H1 (cell line): ENCODE measurements around the gene PREX1. TPM values are rescaled to one million over a fixed set of nuclear protein-coding genes. Genes with fewer than 3 reads are reported as not detected.

Experiments
- CTCF ChIA-PET: fragments of 300-600 bp; sonication (Branson Sonifier 250); formaldehyde crosslinking; loops from one replicate; lab custom pipeline; 2021; ENCODE audit not compliant: partially characterized antibody; lab: Charles Lee
- POLR2A ChIA-PET: fragments of 300-600 bp; sonication (Branson Sonifier 250); formaldehyde crosslinking; loops from one replicate; lab custom pipeline; 2021; ENCODE audit warnings: inconsistent platforms; ENCODE audit not compliant: partially characterized antibody; lab: Charles Lee
- DNase-seq, 2 experiments: peaks; one replicate each; pipeline versions ENCODE4 v3.0.0 to v3.0.0-alpha.2; 2010 to 2022; ENCODE audit warnings: low spot score in 2 of 2, low read depth in 1 of 2, mixed read lengths in 1 of 2
- FAIRE-seq: peaks from 2 replicates; lab custom pipeline; 2011; peaks lifted over from hg19 to GRCh38; lab: Jason Lieb, UNC
- H2AFZ ChIP-seq: 2 replicates; pipeline ENCODE4 v1.8.1; 2012; ENCODE audit warnings: low read length, inconsistent platforms
- H2AK5ac ChIP-seq: 2 replicates; pipeline ENCODE4 v1.6.1; 2013; ENCODE audit warnings: low read depth, low read length
- H2BK120ac ChIP-seq: replicated peaks from 2 replicates; pipeline ENCODE3; 2013; ENCODE audit warnings: low read depth, low read length, inconsistent platforms
- H2BK12ac ChIP-seq: 2 replicates; pipeline ENCODE4 v1.6.1; 2013; ENCODE audit warnings: low read depth, low read length
- H2BK15ac ChIP-seq: 2 replicates; pipeline ENCODE4 v1.6.1; 2013; ENCODE audit warnings: low read length
- H2BK20ac ChIP-seq: 2 replicates; pipeline ENCODE4 v1.6.1; 2013; ENCODE audit warnings: low read length
- H2BK5ac ChIP-seq: 2 replicates; pipeline ENCODE4 v1.6.1; 2013; ENCODE audit warnings: low read depth, low read length
- H3K14ac ChIP-seq: 2 replicates; pipeline ENCODE4 v1.6.1; 2013; ENCODE audit warnings: inconsistent platforms; ENCODE audit not compliant: insufficient read length
- H3K18ac ChIP-seq: 2 replicates; pipeline ENCODE4 v1.6.1; 2013; ENCODE audit warnings: low read length; ENCODE audit errors: extremely low read depth
- H3K23ac ChIP-seq: 2 replicates; pipeline ENCODE4 v1.6.1; 2013; ENCODE audit warnings: inconsistent platforms; ENCODE audit not compliant: insufficient read length
- H3K23me2 ChIP-seq: 2 replicates; pipeline ENCODE4 v1.6.1; 2013; ENCODE audit warnings: low read depth, low read length
- H3K27ac ChIP-seq: 2 replicates; pipeline ENCODE4 v1.6.1; 2011; ENCODE audit warnings: low read depth, low read length, inconsistent platforms
- H3K27me3 ChIP-seq, 4 experiments: replicated peaks in 1 of 4; 1 replicate in 1 of 4; 2 replicates in 3 of 4; pipeline versions ENCODE4 v1.6.1 to v1.8.1; 2011 to 2013; ENCODE audit warnings: low read length in 3 of 4, mild to moderate bottlenecking in 3 of 4, inconsistent platforms in 2 of 4, mixed read lengths in 2 of 4, moderate library complexity in 1 of 4; ENCODE audit not compliant: control insufficient read depth in 3 of 4, insufficient read depth in 3 of 4; ENCODE audit errors: extremely low read depth in 1 of 4
- H3K36me3 ChIP-seq, 4 experiments: 2 replicates each; pipeline versions ENCODE4 v1.6.1 to v1.8.1; 2011 to 2013; ENCODE audit warnings: mild to moderate bottlenecking in 4 of 4, low read length in 3 of 4, moderate library complexity in 2 of 4, control low read depth in 1 of 4, inconsistent platforms in 1 of 4; ENCODE audit not compliant: insufficient read depth in 4 of 4, control insufficient read depth in 2 of 4
- H3K4ac ChIP-seq: replicated peaks from 2 replicates; pipeline ENCODE3; 2013; ENCODE audit warnings: low read length, low read depth, mixed read lengths, inconsistent platforms; ENCODE audit not compliant: insufficient read length
- H3K4me1 ChIP-seq, 4 experiments: replicated peaks in 1 of 4; 1 replicate in 1 of 4; 2 replicates in 3 of 4; pipeline versions ENCODE4 v1.6.1 to v1.8.1; 2011 to 2013; ENCODE audit warnings: low read length in 3 of 4, inconsistent platforms in 2 of 4, mixed read lengths in 1 of 4; ENCODE audit not compliant: insufficient read depth in 4 of 4, control insufficient read depth in 3 of 4
- H3K4me2 ChIP-seq, 2 experiments: 2 replicates each; pipeline versions ENCODE4 v1.6.1 to v1.8.1; 2011 to 2013; ENCODE audit warnings: low read depth in 2 of 2, low read length in 2 of 2, control low read depth in 1 of 2, inconsistent platforms in 1 of 2, mild to moderate bottlenecking in 1 of 2; ENCODE audit not compliant: insufficient read depth in 1 of 2
- H3K4me3 ChIP-seq, 4 experiments: fragments of 200-600, 300-600 bp in 1 of 4; sonication (generic), shearing (Covaris generic), sonication (Bioruptor Twin) in 1 of 4; 2 replicates each; pipeline versions ENCODE4 v1.5.1 to v1.8.1; 2011 to 2016; ENCODE audit warnings: low read length in 4 of 4, low read depth in 3 of 4, control low read depth in 2 of 4, inconsistent platforms in 2 of 4, mild to moderate bottlenecking in 2 of 4, mixed read lengths in 1 of 4, moderate library complexity in 1 of 4; ENCODE audit not compliant: insufficient read depth in 2 of 4; ENCODE audit errors: extremely low read depth in 1 of 4
- H3K56ac ChIP-seq: replicated peaks from 2 replicates; pipeline ENCODE3; 2013; ENCODE audit warnings: low read depth, mild to moderate bottlenecking, mixed read lengths, low read length, inconsistent platforms; ENCODE audit not compliant: insufficient read length
- H3K79me1 ChIP-seq: 2 replicates; pipeline ENCODE4 v1.6.1; 2013; ENCODE audit warnings: low read depth, low read length, control low read depth
- H3K79me2 ChIP-seq, 2 experiments: 2 replicates each; pipeline versions ENCODE4 v1.6.1 to v1.8.1; 2012 to 2013; ENCODE audit warnings: low read length in 2 of 2, mild to moderate bottlenecking in 2 of 2, inconsistent platforms in 1 of 2; ENCODE audit not compliant: insufficient read depth in 2 of 2, control insufficient read depth in 1 of 2
- H3K9ac ChIP-seq, 4 experiments: replicated peaks in 1 of 4; 1 replicate in 1 of 4; 2 replicates in 3 of 4; pipeline versions ENCODE4 v1.6.1 to v1.8.1; 2011 to 2013; ENCODE audit warnings: low read depth in 3 of 4, low read length in 3 of 4, control low read depth in 2 of 4, mild to moderate bottlenecking in 2 of 4, moderate library complexity in 2 of 4, inconsistent platforms in 1 of 4; ENCODE audit errors: extremely low read depth in 1 of 4
- H3K9me3 ChIP-seq, 2 experiments: 2 replicates each; pipeline versions ENCODE4 v1.6.1 to v1.8.1; 2012 to 2013; ENCODE audit warnings: mild to moderate bottlenecking in 2 of 2, moderate library complexity in 2 of 2, control low read depth in 1 of 2, inconsistent platforms in 1 of 2, low read depth in 1 of 2, low read length in 1 of 2, mixed read lengths in 1 of 2; ENCODE audit not compliant: insufficient read depth in 2 of 2
- H4K20me1 ChIP-seq, 2 experiments: replicated peaks in 1 of 2; 2 replicates each; pipeline versions ENCODE3 to v1.8.1; 2011 to 2013; ENCODE audit warnings: inconsistent platforms in 2 of 2, low read length in 2 of 2, mild to moderate bottlenecking in 1 of 2; ENCODE audit not compliant: insufficient read depth in 2 of 2, control insufficient read depth in 1 of 2
- H4K5ac ChIP-seq: 2 replicates; pipeline ENCODE4 v1.6.1; 2013; ENCODE audit warnings: low read length, low read depth, mixed read lengths, inconsistent platforms; ENCODE audit not compliant: insufficient read length
- H4K8ac ChIP-seq: 2 replicates; pipeline ENCODE4 v1.8.0; 2013; ENCODE audit warnings: mild to moderate bottlenecking, moderate library complexity, low read length, inconsistent platforms; ENCODE audit not compliant: insufficient read depth; ENCODE audit errors: extremely low read depth
- H4K91ac ChIP-seq: replicated peaks from 2 replicates; pipeline ENCODE3; 2013; ENCODE audit warnings: low read length, mixed read lengths, inconsistent platforms; ENCODE audit not compliant: insufficient read length
- BACH1 ChIP-seq: IDR thresholded peaks from 2 replicates; pipeline ENCODE4 v1.6.1; 2012; ENCODE audit warnings: low read length, improper control_type of control experiment
- FOSL1 ChIP-seq: IDR thresholded peaks from 2 replicates; pipeline ENCODE4 v1.6.1; 2011; ENCODE audit warnings: mild to moderate bottlenecking, low read depth, low read length, moderate library complexity; ENCODE audit not compliant: insufficient read depth
- JUND ChIP-seq: IDR thresholded peaks from 2 replicates; pipeline ENCODE4 v1.6.1; 2011; ENCODE audit warnings: mild to moderate bottlenecking, improper control_type of control experiment, low read length
- POLR2AphosphoS5 ChIP-seq: IDR thresholded peaks from 2 replicates; pipeline ENCODE4 v1.6.1; 2011; ENCODE audit warnings: low read depth, low read length
- RNF2 ChIP-seq: fragments of 200-900, 300-1000 bp; sonication (generic); IDR thresholded peaks from 2 replicates; pipeline ENCODE4 v1.7.1; 2016; ENCODE audit warnings: borderline replicate concordance, low read depth, mild to moderate bottlenecking, antibody characterized with exemption, low read length; ENCODE audit not compliant: poor library complexity, severe bottlenecking; ENCODE audit errors: missing control alignments
- SP2 ChIP-seq: IDR thresholded peaks from 2 replicates; pipeline ENCODE4 v1.6.1; 2012; ENCODE audit warnings: mild to moderate bottlenecking, low read length, inconsistent platforms
- SRF ChIP-seq: IDR thresholded peaks from 2 replicates; pipeline ENCODE4 v1.6.1; 2011; ENCODE audit warnings: mild to moderate bottlenecking, low read depth, low read length, moderate library complexity
- TAF7 ChIP-seq: optimal IDR thresholded peaks from 2 replicates; pipeline ENCODE3; 2011; ENCODE audit warnings: low read depth, mild to moderate bottlenecking, inconsistent platforms, low read length, moderate library complexity, borderline replicate concordance
- USF2 ChIP-seq: IDR thresholded peaks from 2 replicates; pipeline ENCODE4 v1.6.1; 2011; ENCODE audit warnings: low read length, improper control_type of control experiment
- WGBS, 2 experiments: shearing (Covaris generic) in 1 of 2; methylation state at CpG; one replicate each; pipeline versions ENCODE4 v1.1.6 to v1.1.7; 2013 to 2015; ENCODE audit warnings: low lambda C conversion rate in 2 of 2, mixed read lengths in 2 of 2, inconsistent platforms in 1 of 2, low coverage in 1 of 2, missing lambda C conversion rate in 1 of 2; ENCODE audit not compliant: insufficient replicate concordance in 2 of 2, insufficient coverage in 1 of 2, insufficient read length in 1 of 2; ENCODE audit errors: extremely low coverage in 1 of 2, missing lambda C conversion rate in 1 of 2; 5-methylcytosine and 5-hydroxymethylcytosine counted together
- polyA plus RNA-seq, 7 experiments: library from polyadenylated mRNA; depleted of rRNA in 3 of 7; stranded (reverse) in 5 of 7; unstranded in 2 of 7; fragments of >200 nt in 5 of 7; fragments of 200-250 nt in 2 of 7; gene quantifications; 1 replicate in 5 of 7; 2 replicates in 1 of 7; 4 replicates in 1 of 7; pipeline versions ENCODE4 v1.2.1 to v1.2.3, GENCODE V29; 2011 to 2013; ENCODE audit warnings: missing spikeins in 2 of 7, mixed read lengths in 2 of 7
- total RNA-seq: library from RNA; stranded (reverse); fragmentation: NEBNext Ultra II Directional; extraction: Animal tissue kit (Norgen Biotek cat#: 25700); gene quantifications from 2 replicates; pipeline ENCODE4 v1.2.1, GENCODE V29; 2021

Gene PREX1
- total and polyA plus RNA-seq, 2 of the 8 experiments (the other 6 are each of a cell fraction or from before 2014, with no cell fraction given), result 10.7 to 12.8 TPM

- Histone ChIP-seq H3K23ac (no peak overlapping the region), H3K23me2 (no peaks in the 10 kb centered on the region; the same call in 1 of the 2 replicates), H4K20me1 (no peaks in the 10 kb centered on the region), H3K4me2 (no peak overlapping the region), H3K9ac (no peak overlapping the region; a peak in 1 of 7 replicates), H3K4ac (no peak overlapping the region), H3K79me1 (no peaks in the 10 kb centered on the region), H4K8ac (no peak overlapping the region), H4K5ac (no peak overlapping the region), H4K91ac (no peak overlapping the region), H3K14ac (no peak overlapping the region), H3K4me3 (no peak overlapping the region), H2BK12ac (peak overlapping the region; percentile 93), H3K9me3 (no peaks in the 10 kb centered on the region), H3K27ac (no peak overlapping the region), H3K4me1 (peaks cover 10 to 28% (median 16%) of the 10 kb centered on the region in 4 experiments), H2BK20ac (peak overlapping the region; percentile 82; the same call in 1 of the 2 replicates), H2BK120ac (no peak overlapping the region), H2BK15ac (0 out of 2 replicates have a peak overlapping the region, but pooled peaks have one; percentile 76), H2BK5ac (no peak overlapping the region), H3K18ac (no peak overlapping the region), H3K79me2 (no peaks in the 10 kb centered on the region), H2AK5ac (no peak overlapping the region; the same call in 1 of the 2 replicates), H3K36me3 (no peaks in the 10 kb centered on the region), H3K56ac (no peak overlapping the region), H3K27me3 (no peaks in the 10 kb centered on the region), H2AFZ (no peak overlapping the region)
- DNase-seq (no peak), FAIRE-seq (no peak)
- POLR2A ChIA-PET, result interaction anchor here (1.1 to 2.2 kb wide), 3 partner anchors 11 to 237 kb away, joined by 3 to 5 read pairs (median 3); partner anchors contain the start of gene ARFGEF2
- 88% methylated on average over 14 of the region's 14 CpGs; no CpG with 5 or more reads in 1 of the 2 experiments for WGBS, 2 experiments
- CTCF ChIA-PET, result interaction anchor here (1.0 to 2.6 kb wide), 6 partner anchors 10 to 220 kb away, joined by 3 to 16 read pairs (median 8); no protein-coding TSS in a partner anchor
- no peak for TF ChIP-seq FOSL1
- no peak for TF ChIP-seq SP2
- no peak for TF ChIP-seq SRF
- no peak for TF ChIP-seq BACH1
- no peak for TF ChIP-seq POLR2AphosphoS5
- no peak for TF ChIP-seq USF2
- no peak for TF ChIP-seq RNF2
- TF ChIP-seq TAF7, result no peak
- no peak for TF ChIP-seq JUND
Observed at GRCh38 chr20:48684501-48685041, 143.2 kb downstream of the PREX1 start.
